ENCODE data around the gene CAMKK1.
A peak's percentile ranks its signal among the peaks of the same experiment; 100 is the strongest.

The CAMKK1 gene

DNA sequence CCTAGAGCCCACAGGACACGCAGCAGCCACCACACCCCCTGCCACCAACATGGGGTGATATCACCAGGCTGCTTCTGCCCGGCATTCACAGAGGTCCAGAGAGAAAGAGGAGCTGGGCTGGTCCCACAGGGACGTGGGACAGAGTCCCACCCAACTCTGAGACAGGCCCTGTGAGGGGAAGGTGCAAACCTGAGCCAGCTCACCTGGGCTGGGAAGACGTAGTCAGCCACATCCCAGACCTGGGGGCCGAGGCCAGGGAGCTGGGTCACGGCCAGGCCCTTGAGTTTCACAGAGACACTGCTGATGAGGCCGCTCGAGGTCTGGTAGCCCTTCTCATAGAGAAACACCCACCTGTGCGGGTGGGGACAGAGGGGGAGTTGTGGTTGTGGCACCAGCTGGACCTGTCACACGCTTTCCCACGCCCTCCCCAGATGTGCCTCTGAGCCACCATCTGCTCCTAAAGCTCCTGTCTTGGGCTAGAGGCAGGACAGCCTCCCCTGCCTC is 12.2 kb upstream of the CAMKK1 start:
- Histone ChIP-seq H2BK5ac (ENCODE audit: low read depth, low read length, poor library complexity, severe bottlenecking) (no peak overlapping the region), H2AFZ (ENCODE audit: low read depth, low read length) (no peak overlapping the region), H3K18ac (ENCODE audit: low read depth in 1 of 2, low read length in 2 of 2) (no peak overlapping the region), H3K27ac (ENCODE audit: low read length, poor library complexity, severe bottlenecking) (no peak overlapping the region), H4K8ac (ENCODE audit: low read length) (no peak overlapping the region), H2AK5ac (ENCODE audit: low read length, severe bottlenecking) (no peak overlapping the region), H3K9me3 (ENCODE audit: control insufficient read depth, low read length) (no peaks in the 10 kb centered on the region), H3K79me1 (replicated peaks; ENCODE audit: low read length, poor library complexity, severe bottlenecking) (no peaks in the 10 kb centered on the region), H3K36me3 (ENCODE audit: control insufficient read depth in 1 of 2, insufficient read depth in 2 of 2, low read depth in 1 of 2, low read length in 2 of 2) (peaks cover 0 to 3% of the 10 kb centered on the region in 2 experiments), H2BK120ac (ENCODE audit: low read depth, low read length) (no peak overlapping the region), H3K14ac (ENCODE audit: low read length in 2 of 2) (no peak overlapping the region), H2BK12ac (ENCODE audit: low read length in 2 of 2) (no peak overlapping the region), H3K27me3 (ENCODE audit: control insufficient read depth in 1 of 2, insufficient read depth in 1 of 2, low read length in 2 of 2) (peaks cover 4 to 42% of the 10 kb centered on the region in 2 experiments), H3K4me1 (ENCODE audit: control insufficient read depth, insufficient read depth, low read depth, low read length) (peaks cover 14% of the 10 kb centered on the region), H3K23ac (ENCODE audit: low read length in 2 of 2) (no peak overlapping the region), H3K4ac (ENCODE audit: low read depth in 1 of 2, low read length in 2 of 2) (no peak overlapping the region), H3K4me2 (ENCODE audit: low read length, poor library complexity, severe bottlenecking) (no peak overlapping the region), H3K4me3 (ENCODE audit: insufficient read depth in 1 of 2, low read depth in 1 of 2, low read length in 2 of 2) (no peak overlapping the region), H3K9ac (ENCODE audit: low read length) (no peak overlapping the region), H2BK15ac (ENCODE audit: low read depth, poor library complexity, severe bottlenecking) (peak overlapping the region; percentile 41), H4K91ac (ENCODE audit: low read length) (no peak overlapping the region)
- 84% methylated on average over 9 of the region's 11 CpGs for WGBS
- DNase-seq: no peak

DNA sequence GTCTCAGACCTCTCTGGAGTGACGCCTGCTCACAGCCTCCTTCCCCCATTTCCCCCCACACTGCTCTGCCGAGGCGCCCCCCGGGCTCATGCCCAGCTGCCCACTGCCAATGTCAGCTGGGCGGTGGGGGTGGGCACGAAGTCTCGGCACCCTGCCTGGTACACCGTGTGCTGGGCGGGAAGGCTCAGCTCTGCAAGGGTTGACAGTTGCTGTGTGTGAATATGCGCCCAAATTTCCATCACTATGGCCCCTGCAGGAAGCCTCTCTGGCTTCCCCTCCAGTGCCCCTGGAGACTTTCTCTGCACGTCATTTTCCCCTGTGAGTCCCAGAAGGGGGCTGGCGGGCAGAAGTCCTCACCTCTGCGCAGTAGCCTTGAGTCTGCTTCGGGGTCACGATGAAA is 11.6 kb upstream of the CAMKK1 start:
- Histone ChIP-seq H3K27ac (ENCODE audit: low read length, poor library complexity, severe bottlenecking) (no peak overlapping the region), H2BK120ac (ENCODE audit: low read depth, low read length) (no peak overlapping the region), H3K4ac (ENCODE audit: low read depth in 1 of 2, low read length in 2 of 2) (no peak overlapping the region), H3K18ac (ENCODE audit: low read depth in 1 of 2, low read length in 2 of 2) (no peak overlapping the region), H3K79me1 (replicated peaks; ENCODE audit: low read length, poor library complexity, severe bottlenecking) (no peaks in the 10 kb centered on the region), H3K9ac (ENCODE audit: low read length) (no peak overlapping the region), H2BK15ac (ENCODE audit: low read depth, poor library complexity, severe bottlenecking) (no peak overlapping the region), H3K9me3 (ENCODE audit: control insufficient read depth, low read length) (no peaks in the 10 kb centered on the region), H3K4me3 (ENCODE audit: insufficient read depth in 1 of 2, low read depth in 1 of 2, low read length in 2 of 2) (no peak overlapping the region), H3K23ac (ENCODE audit: low read length in 2 of 2) (no peak overlapping the region), H4K91ac (ENCODE audit: low read length) (no peak overlapping the region), H2BK12ac (ENCODE audit: low read length in 2 of 2) (no peak overlapping the region), H2AK5ac (ENCODE audit: low read length, severe bottlenecking) (no peak overlapping the region), H3K4me2 (ENCODE audit: low read length, poor library complexity, severe bottlenecking) (no peak overlapping the region), H4K8ac (ENCODE audit: low read length) (no peak overlapping the region), H3K27me3 (ENCODE audit: control insufficient read depth in 1 of 2, insufficient read depth in 1 of 2, low read length in 2 of 2) (peaks cover 4 to 46% of the 10 kb centered on the region in 2 experiments), H3K4me1 (ENCODE audit: control insufficient read depth, insufficient read depth, low read depth, low read length) (peaks cover 14% of the 10 kb centered on the region), H2AFZ (ENCODE audit: low read depth, low read length) (no peak overlapping the region), H3K14ac (ENCODE audit: low read length in 2 of 2) (peak overlapping the region in 1 of 2 experiments; percentile 61), H2BK5ac (ENCODE audit: low read depth, low read length, poor library complexity, severe bottlenecking) (no peak overlapping the region), H3K36me3 (ENCODE audit: control insufficient read depth in 1 of 2, insufficient read depth in 2 of 2, low read depth in 1 of 2, low read length in 2 of 2) (peaks cover 0 to 3% of the 10 kb centered on the region in 2 experiments)
- no peak for DNase-seq
- 72% methylated on average over 14 of the region's 15 CpGs for WGBS

DNA sequence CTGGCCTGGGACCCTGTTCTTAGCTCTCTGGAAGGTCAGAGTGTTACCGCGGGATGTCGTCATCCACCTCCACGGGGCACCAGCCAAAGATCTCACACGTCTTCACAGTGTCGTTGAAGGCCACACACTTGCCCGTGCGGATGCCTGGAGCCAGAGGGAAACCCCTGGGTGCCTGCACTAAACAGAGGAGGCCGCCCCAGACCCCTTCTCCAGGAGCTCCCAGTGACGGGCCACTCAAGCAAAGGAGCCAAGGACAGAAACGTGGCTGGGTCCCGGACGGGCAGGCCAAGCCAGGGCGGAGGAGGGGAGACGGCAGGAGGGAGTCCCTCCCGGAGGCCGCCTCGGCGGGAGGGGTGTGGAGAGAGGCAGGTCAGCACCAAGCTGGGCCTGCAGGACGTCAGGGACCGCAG is 11.0 kb upstream of the CAMKK1 start:
- H3K79me1 ChIP-seq (replicated peaks; ENCODE audit: low read length, poor library complexity, severe bottlenecking): no peaks in the 10 kb centered on the region
- H3K18ac ChIP-seq (ENCODE audit: low read depth in 1 of 2, low read length in 2 of 2): no peak overlapping the region
- peaks cover 14% of the 10 kb centered on the region for H3K4me1 ChIP-seq (ENCODE audit: control insufficient read depth, insufficient read depth, low read depth, low read length)
- peaks cover 0 to 3% of the 10 kb centered on the region in 2 experiments for H3K36me3 ChIP-seq (ENCODE audit: control insufficient read depth in 1 of 2, insufficient read depth in 2 of 2, low read depth in 1 of 2, low read length in 2 of 2)
- no peak overlapping the region for H2BK15ac ChIP-seq (ENCODE audit: low read depth, poor library complexity, severe bottlenecking)
- no peaks in the 10 kb centered on the region for H3K9me3 ChIP-seq (ENCODE audit: control insufficient read depth, low read length)
- no peak overlapping the region for H3K9ac ChIP-seq (ENCODE audit: low read length)
- DNase-seq: no peak
- H3K14ac ChIP-seq (ENCODE audit: low read length in 2 of 2): no peak overlapping the region
- H3K27ac ChIP-seq (ENCODE audit: low read length, poor library complexity, severe bottlenecking): no peak overlapping the region
- no peak overlapping the region for H2AK5ac ChIP-seq (ENCODE audit: low read length, severe bottlenecking)
- no peak overlapping the region for H2AFZ ChIP-seq (ENCODE audit: low read depth, low read length)
- H3K27me3 ChIP-seq (ENCODE audit: control insufficient read depth in 1 of 2, insufficient read depth in 1 of 2, low read length in 2 of 2): peaks cover 4 to 51% of the 10 kb centered on the region in 2 experiments
- H4K8ac ChIP-seq (ENCODE audit: low read length): no peak overlapping the region
- no peak overlapping the region for H3K23ac ChIP-seq (ENCODE audit: low read length in 2 of 2)
- no peak overlapping the region for H3K4me3 ChIP-seq (ENCODE audit: insufficient read depth in 1 of 2, low read depth in 1 of 2, low read length in 2 of 2)
- H3K4me2 ChIP-seq (ENCODE audit: low read length, poor library complexity, severe bottlenecking): no peak overlapping the region
- WGBS: 65% methylated on average over 21 of the region's 21 CpGs
- no peak overlapping the region for H3K4ac ChIP-seq (ENCODE audit: low read depth in 1 of 2, low read length in 2 of 2)
- no peak overlapping the region for H2BK5ac ChIP-seq (ENCODE audit: low read depth, low read length, poor library complexity, severe bottlenecking)
- no peak overlapping the region for H4K91ac ChIP-seq (ENCODE audit: low read length)
- H2BK120ac ChIP-seq (ENCODE audit: low read depth, low read length): no peak overlapping the region
- H2BK12ac ChIP-seq (ENCODE audit: low read length in 2 of 2): no peak overlapping the region

DNA sequence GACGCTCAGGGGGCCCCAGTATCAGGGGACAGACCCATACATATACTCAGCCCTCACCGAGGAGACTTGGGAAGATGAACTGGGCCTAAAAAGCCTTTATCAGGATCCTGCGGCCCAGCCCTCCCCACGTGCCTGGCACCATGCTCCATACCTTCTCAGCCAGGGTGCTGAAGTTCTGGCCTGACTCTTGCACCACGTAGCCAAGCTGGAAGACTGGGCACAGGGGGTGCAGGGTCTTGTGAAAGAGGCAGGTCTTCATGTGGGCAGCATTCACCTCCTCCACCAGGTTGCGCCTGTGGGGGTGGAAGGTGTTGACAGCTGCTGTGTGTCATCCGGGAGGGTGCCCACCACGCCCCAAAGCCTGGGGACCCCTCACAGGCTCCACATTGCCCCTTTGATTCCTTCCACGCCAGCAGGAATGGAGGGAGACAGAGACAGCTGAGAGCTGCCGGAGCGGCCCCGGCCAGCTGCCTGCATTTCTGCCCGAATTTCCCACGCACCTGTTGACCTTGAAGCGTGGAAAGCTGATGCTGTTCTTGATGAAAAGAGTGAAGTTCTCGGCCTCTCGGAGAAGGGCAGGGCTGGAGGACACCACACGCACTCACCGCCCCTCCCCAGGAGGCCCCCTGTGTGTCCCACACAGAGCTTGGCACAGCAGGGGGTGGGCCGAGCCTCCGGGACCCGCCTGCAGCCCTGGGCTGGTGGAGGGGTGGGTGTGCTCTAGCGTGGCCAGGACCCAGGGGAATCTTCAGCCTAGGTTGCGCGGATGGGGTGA is 10.4 kb upstream of the CAMKK1 start:
- Histone ChIP-seq H3K18ac (ENCODE audit: low read depth in 1 of 2, low read length in 2 of 2) (no peak overlapping the region), H3K4me2 (ENCODE audit: low read length, poor library complexity, severe bottlenecking) (no peak overlapping the region), H4K8ac (ENCODE audit: low read length) (no peak overlapping the region), H3K14ac (ENCODE audit: low read length in 2 of 2) (no peak overlapping the region), H3K36me3 (ENCODE audit: control insufficient read depth in 1 of 2, insufficient read depth in 2 of 2, low read depth in 1 of 2, low read length in 2 of 2) (peaks cover 0 to 3% of the 10 kb centered on the region in 2 experiments), H3K4me1 (ENCODE audit: control insufficient read depth, insufficient read depth, low read depth, low read length) (peaks cover 14% of the 10 kb centered on the region), H3K9me3 (ENCODE audit: control insufficient read depth, low read length) (no peaks in the 10 kb centered on the region), H3K4me3 (ENCODE audit: insufficient read depth in 1 of 2, low read depth in 1 of 2, low read length in 2 of 2) (no peak overlapping the region), H3K4ac (ENCODE audit: low read depth in 1 of 2, low read length in 2 of 2) (no peak overlapping the region), H3K79me1 (replicated peaks; ENCODE audit: low read length, poor library complexity, severe bottlenecking) (no peaks in the 10 kb centered on the region), H2BK12ac (ENCODE audit: low read length in 2 of 2) (no peak overlapping the region), H2BK5ac (ENCODE audit: low read depth, low read length, poor library complexity, severe bottlenecking) (no peak overlapping the region), H3K27me3 (ENCODE audit: control insufficient read depth in 1 of 2, insufficient read depth in 1 of 2, low read length in 2 of 2) (peaks cover 4 to 54% of the 10 kb centered on the region in 2 experiments), H3K27ac (ENCODE audit: low read length, poor library complexity, severe bottlenecking) (no peak overlapping the region), H2BK15ac (ENCODE audit: low read depth, poor library complexity, severe bottlenecking) (no peak overlapping the region), H2BK120ac (ENCODE audit: low read depth, low read length) (no peak overlapping the region), H3K9ac (ENCODE audit: low read length) (no peak overlapping the region), H4K91ac (ENCODE audit: low read length) (no peak overlapping the region), H3K23ac (ENCODE audit: low read length in 2 of 2) (no peak overlapping the region), H2AFZ (ENCODE audit: low read depth, low read length) (no peak overlapping the region), H2AK5ac (ENCODE audit: low read length, severe bottlenecking) (no peak overlapping the region)
- 79% methylated on average over 25 of the region's 25 CpGs for WGBS
- no peak for DNase-seq
